Fibroblast of skin of left biceps (primary cell): ENCODE data around the gene SFT2D1.
"Not testable (repeated sequence)": the region's sequence is repeated elsewhere in the genome, so short reads cannot be mapped to it uniquely, and the experiment has no call there.

Experiments used
- DNase-seq, 2 experiments: peaks; one replicate each; pipeline ENCODE4 v3.0.0-alpha.2; 2013; ENCODE audit warnings: low read depth in 2 of 2

The SFT2D1 gene

GRCh38 chr6:166364456-166364855 is 22.1 kb upstream of the SFT2D1 start:
- no peak for DNase-seq

- not testable (repeated sequence) for DNase-seq
These were observed 20.1 kb upstream of the SFT2D1 start for GRCh38 chr6:166362427-166362826.

- no peak for DNase-seq
These were observed 18.7 kb upstream of the SFT2D1 start for GRCh38 chr6:166361077-166361429.

GRCh38 chr6:166360243-166361076 is 18.1 kb upstream of the SFT2D1 start:
- no peak for DNase-seq

- DNase-seq: no peak
These were observed 13.2 kb upstream of the SFT2D1 start for GRCh38 chr6:166355552-166355951.

GRCh38 chr6:166354965-166355364 is 12.6 kb upstream of the SFT2D1 start:
- DNase-seq: no peak

GRCh38 chr6:166354143-166354542 is 11.8 kb upstream of the SFT2D1 start:
- no peak for DNase-seq

- no peak for DNase-seq
These were observed 11.2 kb upstream of the SFT2D1 start for GRCh38 chr6:166353507-166353906.

GRCh38 chr6:166352923-166353322 is 10.6 kb upstream of the SFT2D1 start:
- no peak for DNase-seq

GRCh38 chr6:166351715-166352285 is 9.5 kb upstream of the SFT2D1 start:
- DNase-seq: no peak

- DNase-seq: no peak
These were observed 6.1 kb upstream of the SFT2D1 start for GRCh38 chr6:166348305-166348949.

GRCh38 chr6:166346965-166347364 is 4.6 kb upstream of the SFT2D1 start:
- DNase-seq: no peak

GRCh38 chr6:166346449-166346848 is 4.1 kb upstream of the SFT2D1 start:
- DNase-seq: no peak

- not testable (repeated sequence) for DNase-seq
These were observed 3.3 kb upstream of the SFT2D1 start for GRCh38 chr6:166345672-166346071.

- DNase-seq: not testable (repeated sequence)
These were observed 2.6 kb upstream of the SFT2D1 start for GRCh38 chr6:166344921-166345320.

GRCh38 chr6:166344240-166344639 is 1.9 kb upstream of the SFT2D1 start:
- DNase-seq: no peak

- DNase-seq: no peak
These were observed 774 bp upstream of the SFT2D1 start for GRCh38 chr6:166343150-166343487.

GRCh38 chr6:166341977-166342348 is 382 bp downstream of the SFT2D1 start:
- no peak for DNase-seq

GRCh38 chr6:166341464-166341863 is 881 bp downstream of the SFT2D1 start:
- no peak for DNase-seq

GRCh38 chr6:166338854-166339253 is 3.5 kb downstream of the SFT2D1 start:
- no peak for DNase-seq

GRCh38 chr6:166336847-166337246 is 5.5 kb downstream of the SFT2D1 start:
- DNase-seq: no peak

- DNase-seq: no peak
These were observed 6.7 kb downstream of the SFT2D1 start for GRCh38 chr6:166335378-166336302.
